Endodermal cell (in vitro differentiated cells): ENCODE results near the gene ZNF189. TPM values are rescaled to one million over a fixed set of nuclear protein-coding genes. Genes with fewer than 3 reads are reported as not detected.

ENCODE experiments used
- DNase-seq: peaks from one replicate; pipeline ENCODE4 v3.0.0-alpha.2; 2017
- H3K27ac ChIP-seq: 2 replicates; pipeline ENCODE4 v1.5.1; 2013; ENCODE audit warnings: mild to moderate bottlenecking, low read depth, low read length, moderate library complexity
- H3K27me3 ChIP-seq: 2 replicates; pipeline ENCODE4 v1.6.1; 2013; ENCODE audit warnings: mild to moderate bottlenecking, low read length, moderate library complexity; ENCODE audit not compliant: insufficient read depth, control insufficient read depth, poor library complexity, severe bottlenecking
- H3K36me3 ChIP-seq: 2 replicates; pipeline ENCODE4 v1.7.0; 2013; ENCODE audit warnings: mild to moderate bottlenecking, low read length, moderate library complexity; ENCODE audit not compliant: control insufficient read depth, insufficient read depth
- H3K4me1 ChIP-seq: one replicate; pipeline ENCODE4 v1.7.0; 2013; ENCODE audit warnings: low read length; ENCODE audit not compliant: control insufficient read depth, insufficient read depth
- H3K4me3 ChIP-seq: 2 replicates; pipeline ENCODE4 v1.5.1; 2013; ENCODE audit warnings: mild to moderate bottlenecking, low read length, moderate library complexity
- H3K9ac ChIP-seq: 2 replicates; pipeline ENCODE4 v1.6.1; 2013; ENCODE audit warnings: mild to moderate bottlenecking, low read length, moderate library complexity; ENCODE audit not compliant: poor library complexity, severe bottlenecking; ENCODE audit errors: extremely low read depth
- H3K9me3 ChIP-seq: 2 replicates; pipeline ENCODE4 v1.6.1; 2013; ENCODE audit warnings: mild to moderate bottlenecking, low read length, moderate library complexity; ENCODE audit not compliant: control insufficient read depth
- H3K27ac Mint-ChIP-seq: 2 replicates; pipeline ENCODE4 v1.8.0; 2020; ENCODE audit warnings: mixed read lengths
- H3K27me3 Mint-ChIP-seq: 2 replicates; pipeline ENCODE4 v1.8.0; 2021; ENCODE audit warnings: mild to moderate bottlenecking, mixed read lengths; ENCODE audit not compliant: insufficient read depth
- H3K36me3 Mint-ChIP-seq: 2 replicates; pipeline ENCODE4 v1.8.0; 2020; ENCODE audit warnings: low read depth, mixed read lengths
- H3K4me1 Mint-ChIP-seq: 2 replicates; pipeline ENCODE4 v1.8.0; 2020; ENCODE audit warnings: mixed read lengths
- H3K4me3 Mint-ChIP-seq: 2 replicates; pipeline ENCODE4 v1.8.0; 2020; ENCODE audit warnings: mild to moderate bottlenecking, moderate library complexity, mixed read lengths
- H3K9me3 Mint-ChIP-seq: 2 replicates; pipeline ENCODE4 v1.8.0; 2020; ENCODE audit warnings: mild to moderate bottlenecking, mixed read lengths
- CTCF ChIP-seq: fragments of 200-600 bp; sonication (generic); conservative IDR thresholded peaks from 2 replicates; pipeline ENCODE4 v1.5.0; 2021; ENCODE audit warnings: antibody characterized with exemption, mild to moderate bottlenecking
- WGBS, 2 experiments: methylation state at CpG; one replicate each; pipeline versions ENCODE4 v1.1.5 to v1.1.7; 2013; ENCODE audit warnings: missing lambda C conversion rate in 2 of 2, mixed read lengths in 1 of 2; ENCODE audit not compliant: insufficient coverage in 1 of 2, insufficient read length in 1 of 2; 5-methylcytosine and 5-hydroxymethylcytosine counted together
- total RNA-seq, 2 donors: library from RNA; stranded (reverse); fragmentation: NEBNext Ultra II Directional in 1 of 2; extraction: Animal tissue kit (Norgen Biotek cat#: 25700) in 1 of 2; gene quantifications; 2 replicates in 1 of 2; 3 replicates in 1 of 2; pipeline ENCODE4 v1.2.1, GENCODE V29; 2021

Gene ZNF189
- total RNA-seq, 2 donors from 2014 or later: 16.0 to 20.5 TPM

- Histone ChIP-seq H3K4me1 (no peaks in the 10 kb centered on the region), H3K9ac (no peak overlapping the region), H3K27me3 (no peaks in the 10 kb centered on the region), H3K36me3 (peaks cover 45% of the 10 kb centered on the region), H3K27ac (no peak overlapping the region), H3K9me3 (peaks cover 49% of the 10 kb centered on the region), H3K4me3 (peak overlapping the region; percentile 2)
- TF ChIP-seq CTCF: no peak
- DNase-seq: no peak
- WGBS, 2 experiments: 100% methylated on average over 1 of the region's 1 CpG; no CpG with 5 or more reads in 1 of the 2 experiments
- Mint-ChIP-seq H3K4me3 (no peak overlapping the region), H3K4me1 (peaks cover 8% of the 10 kb centered on the region), H3K27ac (no peak overlapping the region), H3K9me3 (peaks cover 48% of the 10 kb centered on the region), H3K27me3 (no peaks in the 10 kb centered on the region), H3K36me3 (peaks cover 72% of the 10 kb centered on the region)
Observed at GRCh38 chr9:101394687-101395086, 4.0 kb upstream of the ZNF189 start.

- DNase-seq: no peak
- Mint-ChIP-seq H3K27me3 (no peaks in the 10 kb centered on the region), H3K27ac (peak overlapping the region; percentile 100), H3K4me3 (peak overlapping the region; percentile 92), H3K9me3 (peaks cover 29% of the 10 kb centered on the region), H3K4me1 (peaks cover 18% of the 10 kb centered on the region), H3K36me3 (peaks cover 67% of the 10 kb centered on the region)
- WGBS, 2 experiments: 10% methylated on average over 4 of the region's 4 CpGs; no CpG with 5 or more reads in 1 of the 2 experiments
- no peaks in the 10 kb centered on the region for H3K27me3 ChIP-seq
- no peak for TF ChIP-seq CTCF
- H3K27ac ChIP-seq: peak overlapping the region; percentile 80
- peak overlapping the region; percentile 86 for H3K4me3 ChIP-seq
- peak overlapping the region; percentile 91 for H3K9ac ChIP-seq
- H3K36me3 ChIP-seq: peaks cover 62% of the 10 kb centered on the region
- peaks cover 42% of the 10 kb centered on the region for H3K9me3 ChIP-seq
- H3K4me1 ChIP-seq: no peaks in the 10 kb centered on the region
Observed at GRCh38 chr9:101397746-101398067, 944 bp upstream of the ZNF189 start.

- no peak for DNase-seq
- TF ChIP-seq CTCF: no peak
- peaks cover 29% of the 10 kb centered on the region for H3K9me3 Mint-ChIP-seq
Observed at GRCh38 chr9:101398930-101399642, 435 bp downstream of the ZNF189 start.

More at GRCh38 chr9:101398930-101399642, 435 bp downstream of the ZNF189 start:
- H3K4me1 Mint-ChIP-seq: peaks cover 18% of the 10 kb centered on the region
- H3K27ac Mint-ChIP-seq: peak overlapping the region; percentile 100
- H3K4me1 ChIP-seq: no peaks in the 10 kb centered on the region
- H3K27me3 Mint-ChIP-seq: no peaks in the 10 kb centered on the region
- no peaks in the 10 kb centered on the region for H3K27me3 ChIP-seq
- no peak overlapping the region for H3K27ac ChIP-seq
- H3K9me3 ChIP-seq: peaks cover 41% of the 10 kb centered on the region
- 4 to 5% methylated on average over 7 to 28 of the region's 28 CpGs for WGBS, 2 experiments
- peaks cover 66% of the 10 kb centered on the region for H3K36me3 ChIP-seq
- peaks cover 69% of the 10 kb centered on the region for H3K36me3 Mint-ChIP-seq
- peak overlapping the region; percentile 79 for H3K9ac ChIP-seq
- peak overlapping the region; percentile 92 for H3K4me3 Mint-ChIP-seq
- peak overlapping the region; percentile 86 for H3K4me3 ChIP-seq
